ENCODE data around the gene HNRNPA1L2. TPM values are rescaled to one million over a fixed set of nuclear protein-coding genes. Genes with fewer than 3 reads are reported as not detected.
A peak's percentile ranks its signal among the peaks of the same experiment; 100 is the strongest.
"Not testable (repeated sequence)": the region's sequence is repeated elsewhere in the genome, so short reads cannot be mapped to it uniquely, and the experiment has no call there.

The HNRNPA1L2 gene
- polyA plus RNA-seq, 1 donor = 10.1 TPM

DNA sequence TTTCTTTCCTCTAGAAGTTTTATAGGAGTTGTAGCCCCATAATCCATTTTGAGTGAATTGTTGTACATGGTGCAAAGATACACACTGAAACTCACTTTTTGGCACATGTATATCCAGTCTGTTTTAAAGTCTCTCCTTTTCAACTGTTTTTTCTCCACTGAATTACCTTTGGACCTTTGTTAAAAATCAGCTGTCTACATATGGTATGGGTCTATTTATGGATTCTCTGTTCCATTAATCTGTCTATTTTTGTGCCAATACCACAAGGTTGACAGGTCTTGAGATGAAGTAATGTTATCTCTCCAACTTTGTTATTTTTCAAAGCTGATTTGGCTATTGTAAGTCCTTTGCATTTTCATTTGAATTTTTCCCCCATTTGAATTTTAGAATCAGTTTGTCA lies 4.7 kb downstream of the HNRNPA1L2 start:
- no peak for DNase-seq (ENCODE audit: low read depth)

DNA sequence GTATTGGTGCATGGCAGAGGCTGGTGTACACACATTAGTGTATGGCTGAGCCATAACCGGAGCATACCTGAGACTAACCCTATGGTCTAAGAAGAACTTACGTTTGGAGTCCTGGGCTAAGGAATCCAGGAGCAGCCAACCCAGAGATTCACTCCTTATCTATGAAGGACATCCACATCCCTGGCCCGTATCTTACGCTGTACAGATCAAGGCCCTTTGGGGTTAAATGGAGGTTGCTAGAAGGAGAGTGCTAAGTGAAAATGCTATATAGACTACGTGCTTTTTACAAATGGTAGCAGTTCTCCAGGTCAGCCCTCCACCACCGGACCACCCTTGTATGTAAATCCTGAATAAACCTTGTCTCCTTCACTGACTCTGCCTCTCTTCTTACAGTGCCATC lies 8.5 kb downstream of the HNRNPA1L2 start:
- no peak for DNase-seq (ENCODE audit: low read depth)

DNA sequence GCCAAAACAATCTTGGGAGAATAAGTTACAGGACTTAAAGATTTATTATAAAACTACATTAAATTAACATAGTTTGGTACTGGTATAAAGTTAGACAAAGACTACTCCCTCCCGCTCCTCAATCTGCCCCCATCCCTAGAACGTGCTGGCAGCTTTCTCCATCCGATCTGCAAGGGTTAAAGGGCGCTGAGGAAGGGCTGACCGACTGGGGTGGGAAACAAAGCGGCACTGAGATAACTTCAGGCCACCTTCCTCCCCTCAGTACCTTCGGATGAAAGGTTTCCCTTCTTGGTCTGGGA lies 9.6 kb downstream of the HNRNPA1L2 start:
- no peak for DNase-seq (ENCODE audit: low read depth)

DNA sequence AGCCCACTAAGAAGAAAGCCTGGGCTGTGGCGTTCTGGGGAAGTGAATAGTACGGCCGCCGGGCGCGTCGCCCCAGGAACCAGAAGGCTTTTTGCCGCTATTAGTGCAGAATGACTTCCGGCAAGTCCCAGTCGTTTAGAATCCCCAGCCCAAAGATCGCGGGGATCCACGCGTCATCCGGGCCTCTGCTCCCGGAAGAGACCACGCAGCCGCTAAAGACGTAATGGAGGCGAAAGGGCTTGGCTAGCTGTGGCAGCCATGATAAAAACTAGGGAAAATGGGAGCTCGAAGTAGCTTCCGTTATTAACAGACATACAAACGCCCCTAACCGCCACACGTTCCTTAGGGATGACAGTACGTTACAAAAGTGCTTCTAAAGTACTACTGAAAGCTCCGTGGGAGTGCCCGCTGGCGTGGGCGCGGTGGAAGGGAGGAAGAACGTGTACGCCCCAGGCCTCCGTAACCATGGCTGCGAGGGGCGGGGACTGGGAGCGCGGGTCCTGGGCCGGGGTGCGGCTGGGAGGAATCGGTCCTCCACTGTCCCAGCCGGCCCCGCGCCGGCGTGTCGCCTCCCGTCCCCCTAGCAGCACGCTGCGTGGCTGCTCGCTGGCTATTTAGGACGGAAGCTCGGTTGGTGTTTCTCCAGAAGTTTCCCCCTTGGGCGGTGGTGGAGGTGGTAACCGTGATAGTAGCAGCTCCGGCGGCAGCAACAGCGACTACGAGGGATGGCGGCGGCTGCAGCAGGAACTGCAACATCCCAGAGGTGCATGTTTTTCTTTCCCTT lies 10.2 kb downstream of the HNRNPA1L2 start, which contains the start of gene SUGT1:
Gene SUGT1 (plus strand): TSS at position 641 of the 784 bp plus-strand sequence. CDS start 85 bp downstream, at position 726.
- peak; percentile 96 for DNase-seq (ENCODE audit: low read depth)

DNA sequence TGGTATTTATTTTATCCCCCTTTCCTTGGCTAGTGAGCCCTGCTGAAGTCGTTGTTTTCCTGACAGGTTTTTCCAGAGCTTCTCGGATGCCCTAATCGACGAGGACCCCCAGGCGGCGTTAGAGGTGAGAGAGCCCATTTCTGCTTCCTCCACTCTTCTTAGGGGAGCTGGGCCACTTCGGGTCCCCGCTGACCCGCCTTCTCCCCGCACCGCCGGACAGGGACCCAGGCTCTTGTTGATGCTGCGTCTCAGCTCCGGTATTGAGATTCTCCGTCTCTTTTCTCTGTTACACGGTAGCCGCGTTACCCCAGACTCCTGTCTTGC lies 10.7 kb downstream of the HNRNPA1L2 start:
- DNase-seq (ENCODE audit: low read depth) = no peak

DNA sequence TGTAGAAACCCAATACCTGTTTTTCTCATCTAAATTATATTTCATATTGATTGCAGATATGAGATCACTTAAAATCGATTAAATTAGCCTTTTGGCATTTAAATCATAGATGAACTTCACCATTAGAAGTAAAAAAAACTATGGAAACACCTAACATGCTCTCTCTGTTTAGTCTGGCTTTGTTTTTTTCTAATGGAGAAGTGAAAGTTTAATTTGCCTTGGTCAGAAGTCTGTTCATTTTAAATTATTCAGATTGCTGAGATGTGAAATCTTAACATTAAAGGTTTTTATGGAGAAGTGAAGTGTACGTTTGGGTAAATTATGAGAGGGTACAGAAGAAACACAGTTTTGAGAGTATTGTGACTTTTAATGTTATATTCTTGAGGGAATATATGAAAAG lies 17.1 kb downstream of the HNRNPA1L2 start:
- no peak for DNase-seq (ENCODE audit: low read depth)

DNA sequence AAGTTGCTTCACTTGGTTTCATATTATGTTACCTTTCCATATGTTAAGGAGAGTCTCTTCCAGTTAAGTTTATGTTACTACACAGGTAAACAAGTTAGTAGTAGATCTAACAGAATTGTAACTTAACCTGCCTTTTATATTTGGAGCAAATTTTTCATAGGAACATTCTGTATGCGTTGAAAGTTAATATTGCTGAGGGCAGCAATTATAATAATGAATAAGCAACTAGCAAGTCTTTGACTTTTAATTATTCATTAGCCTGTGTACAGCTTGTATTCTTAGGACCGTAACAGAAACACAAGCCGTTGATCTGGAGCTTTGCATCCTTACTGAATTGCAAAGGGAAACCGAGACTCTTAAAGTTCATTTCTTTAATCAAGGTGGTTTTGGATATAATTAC lies 22.0 kb downstream of the HNRNPA1L2 start:
- DNase-seq (ENCODE audit: low read depth) = no peak

DNA sequence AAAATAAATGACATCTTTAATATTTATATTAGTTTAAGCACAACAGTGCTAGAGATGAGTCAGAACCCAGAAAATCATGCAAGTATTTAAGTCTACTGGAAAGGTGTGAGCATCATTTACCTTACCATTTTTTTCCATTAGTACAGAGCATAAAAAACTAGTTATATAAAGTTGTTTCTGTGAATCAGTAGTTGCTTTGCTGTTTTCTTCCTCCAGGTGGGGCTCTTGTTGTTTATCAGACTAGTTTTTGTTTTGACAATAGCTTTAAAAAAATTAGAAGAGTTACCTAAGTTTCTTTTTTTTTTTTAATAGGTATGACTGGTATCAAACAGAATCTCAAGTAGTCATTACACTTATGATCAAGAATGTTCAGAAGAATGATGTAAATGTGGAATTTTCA lies 23.1 kb downstream of the HNRNPA1L2 start:
- DNase-seq (ENCODE audit: low read depth) = no peak

DNA sequence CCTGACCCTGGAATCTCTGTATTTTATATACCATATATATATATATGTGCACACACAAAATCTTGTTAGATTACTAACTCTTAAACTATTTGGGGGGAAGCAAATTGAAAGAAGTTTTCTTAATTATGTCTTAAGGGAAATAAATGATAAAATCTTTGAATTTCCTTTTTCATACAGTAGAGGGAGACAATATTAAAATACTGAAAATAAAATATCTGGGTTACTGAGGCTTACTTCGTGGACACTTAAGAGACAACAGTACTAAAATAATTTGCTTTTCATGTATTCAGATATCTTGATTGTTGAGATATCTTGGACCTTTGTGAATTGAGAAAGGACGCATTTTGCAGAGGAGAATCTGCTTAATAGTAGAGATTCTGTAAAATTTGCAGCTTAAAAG lies 27.4 kb downstream of the HNRNPA1L2 start:
- DNase-seq (ENCODE audit: low read depth) = no peak

DNA sequence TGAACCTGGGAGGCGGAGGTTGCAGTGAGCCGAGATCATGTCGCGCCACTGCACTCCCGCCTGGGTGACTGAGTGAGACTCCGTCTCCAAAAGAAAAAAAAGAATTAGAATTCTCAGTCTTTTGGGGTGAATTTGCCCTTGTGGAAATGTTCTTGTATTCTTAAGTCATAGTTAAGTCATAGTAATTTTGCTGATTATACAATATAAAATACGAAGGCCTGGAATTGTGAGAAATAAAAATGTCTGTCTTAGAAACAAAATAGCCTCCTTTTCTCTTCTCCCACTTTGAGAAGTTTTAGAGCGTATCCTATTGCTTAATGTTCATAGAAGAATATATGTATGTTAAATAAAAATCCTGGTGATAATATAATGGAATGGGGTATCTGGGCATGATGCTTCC lies 28.5 kb downstream of the HNRNPA1L2 start:
- DNase-seq (ENCODE audit: low read depth) = no peak

DNA sequence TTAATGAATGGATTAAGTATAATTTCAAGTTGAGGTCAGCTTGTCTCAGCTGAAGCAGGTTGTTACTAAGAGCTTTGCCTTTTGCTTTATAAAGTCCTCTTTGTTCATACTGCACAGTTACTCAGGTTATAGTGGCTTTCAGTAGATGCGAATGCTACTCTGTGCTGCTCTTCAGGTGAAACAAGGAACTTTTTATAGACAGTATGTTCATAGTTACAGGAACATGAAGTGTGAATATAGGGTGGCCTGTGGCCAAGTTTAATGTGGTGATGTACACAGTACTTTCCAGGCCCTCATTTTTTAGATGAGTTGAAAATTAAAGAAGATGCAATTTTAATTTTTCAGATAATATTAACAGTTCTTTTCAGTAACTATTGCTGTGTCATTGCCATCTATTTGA lies 31.2 kb downstream of the HNRNPA1L2 start:
- no peak for DNase-seq (ENCODE audit: low read depth)

DNA sequence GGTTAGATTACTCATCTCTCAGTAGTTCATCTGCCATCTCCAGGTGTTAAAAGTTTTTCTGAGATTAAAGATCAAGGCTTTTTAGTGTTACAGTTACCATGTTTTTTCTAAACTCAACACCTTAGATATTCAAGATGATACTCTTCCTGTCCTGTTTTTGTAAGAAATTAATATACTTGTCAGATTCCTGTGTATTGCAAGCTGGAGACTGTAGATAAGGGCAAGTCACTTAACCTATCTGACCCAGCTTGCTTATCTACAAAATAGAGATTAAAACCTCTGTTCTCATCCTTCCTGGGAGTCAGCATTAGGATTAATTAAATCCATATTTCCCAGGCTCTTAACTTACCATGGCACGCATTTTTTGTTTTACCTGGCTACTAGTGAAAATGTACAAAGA lies 35.6 kb downstream of the HNRNPA1L2 start:
- DNase-seq (ENCODE audit: low read depth) = no peak

DNA sequence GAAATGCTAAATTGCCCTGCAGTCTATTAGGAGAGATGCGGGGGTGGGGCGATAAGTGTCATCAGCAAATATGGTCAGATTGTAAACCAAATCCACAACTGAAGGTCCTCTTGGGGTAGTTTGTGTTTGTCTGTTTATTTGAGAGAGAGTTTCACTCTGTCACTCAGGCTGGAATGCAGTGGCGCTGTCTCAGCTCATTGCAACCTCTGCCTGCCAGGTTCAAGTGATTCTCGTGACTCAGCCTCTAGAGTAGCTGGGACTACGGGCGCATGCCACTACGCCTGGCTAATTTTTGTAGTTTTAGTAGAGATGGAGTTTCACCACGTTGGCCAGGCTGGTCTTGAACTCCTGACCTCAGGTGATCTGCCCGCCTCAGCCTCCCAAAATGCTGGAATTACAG lies 43.6 kb downstream of the HNRNPA1L2 start:
- not testable (repeated sequence) for DNase-seq (ENCODE audit: low read depth)

DNA sequence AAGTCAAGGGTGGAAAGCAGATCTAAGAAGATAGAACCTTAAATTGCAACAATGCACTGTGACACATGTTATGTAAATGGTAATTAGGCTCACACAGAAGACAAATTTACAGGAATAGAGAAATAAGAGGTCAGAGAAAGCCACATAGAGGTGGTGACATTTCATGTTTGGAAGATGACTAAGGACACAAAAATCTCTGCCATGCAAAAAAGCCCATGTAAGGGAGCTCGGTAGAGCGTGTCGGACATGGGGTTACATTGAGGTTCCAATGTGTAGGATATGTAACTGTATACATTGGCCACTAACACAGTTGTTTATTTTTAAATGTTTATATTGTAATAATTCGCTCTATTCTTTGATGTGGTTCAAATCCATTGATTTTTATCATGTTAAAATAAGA lies 44.1 kb downstream of the HNRNPA1L2 start:
- DNase-seq (ENCODE audit: low read depth) = no peak

Other genes with a start within 250 kb of the HNRNPA1L2 start
- 18.4 TPM for gene THSD1, start 236.3 kb upstream of the HNRNPA1L2 start, polyA plus RNA-seq (ENCODE audit: insufficient read length)
- gene VPS36, start 191.8 kb upstream of the HNRNPA1L2 start, polyA plus RNA-seq (ENCODE audit: insufficient read length) = 51.9 TPM
- 38.2 TPM for gene CKAP2, start 187.0 kb upstream of the HNRNPA1L2 start, polyA plus RNA-seq (ENCODE audit: insufficient read length)
- gene SUGT1, start 10.4 kb downstream of the HNRNPA1L2 start, polyA plus RNA-seq (ENCODE audit: insufficient read length) = 36.3 TPM
- gene CNMD, start 97.4 kb downstream of the HNRNPA1L2 start, polyA plus RNA-seq (ENCODE audit: insufficient read length) = 0.57 TPM
- 0.56 TPM for gene PCDH8, start 206.2 kb downstream of the HNRNPA1L2 start, polyA plus RNA-seq (ENCODE audit: insufficient read length)